ENCODE data around the gene AFAP1L2.

Gene AFAP1L2

GRCh38 chr10:114304571-114305421 lies 99.5 kb downstream of the AFAP1L2 start:
- TF ChIP-seq, protein P1, sequence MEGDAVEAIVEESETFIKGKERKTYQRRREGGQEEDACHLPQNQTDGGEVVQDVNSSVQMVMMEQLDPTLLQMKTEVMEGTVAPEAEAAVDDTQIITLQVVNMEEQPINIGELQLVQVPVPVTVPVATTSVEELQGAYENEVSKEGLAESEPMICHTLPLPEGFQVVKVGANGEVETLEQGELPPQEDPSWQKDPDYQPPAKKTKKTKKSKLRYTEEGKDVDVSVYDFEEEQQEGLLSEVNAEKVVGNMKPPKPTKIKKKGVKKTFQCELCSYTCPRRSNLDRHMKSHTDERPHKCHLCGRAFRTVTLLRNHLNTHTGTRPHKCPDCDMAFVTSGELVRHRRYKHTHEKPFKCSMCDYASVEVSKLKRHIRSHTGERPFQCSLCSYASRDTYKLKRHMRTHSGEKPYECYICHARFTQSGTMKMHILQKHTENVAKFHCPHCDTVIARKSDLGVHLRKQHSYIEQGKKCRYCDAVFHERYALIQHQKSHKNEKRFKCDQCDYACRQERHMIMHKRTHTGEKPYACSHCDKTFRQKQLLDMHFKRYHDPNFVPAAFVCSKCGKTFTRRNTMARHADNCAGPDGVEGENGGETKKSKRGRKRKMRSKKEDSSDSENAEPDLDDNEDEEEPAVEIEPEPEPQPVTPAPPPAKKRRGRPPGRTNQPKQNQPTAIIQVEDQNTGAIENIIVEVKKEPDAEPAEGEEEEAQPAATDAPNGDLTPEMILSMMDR (IDR thresholded peaks at IDR 0.05; ENCODE audit: low read depth, low read length): peak; percentile 64
- H3K4me3 ChIP-seq (replicated peaks in 1 of 2; ENCODE audit: low read depth in 2 of 2, low read length in 2 of 2): peak overlapping the region in 1 of 2 donors; percentile 19
- no peak for DNase-seq (ENCODE audit: low read depth in 2 of 2)

- TF ChIP-seq, protein P1 (IDR thresholded peaks at IDR 0.05; ENCODE audit: low read depth, low read length): peak; percentile 74
- peak; percentile 87 for DNase-seq (ENCODE audit: low read depth in 2 of 2)
- peak overlapping the region; percentile 2 to 19 for H3K4me3 ChIP-seq (replicated peaks in 1 of 2; ENCODE audit: low read depth in 2 of 2, low read length in 2 of 2)
Measured at GRCh38 chr10:114304017-114304570, 100.2 kb downstream of the AFAP1L2 start.

GRCh38 chr10:114303556-114303955 lies 100.7 kb downstream of the AFAP1L2 start:
- DNase-seq (ENCODE audit: low read depth in 2 of 2): no peak
- TF ChIP-seq, protein P1 (IDR thresholded peaks at IDR 0.05; ENCODE audit: low read depth, low read length): no peak
- no peak overlapping the region for H3K4me3 ChIP-seq (replicated peaks in 1 of 2; ENCODE audit: low read depth in 2 of 2, low read length in 2 of 2)

GRCh38 chr10:114301951-114302710 lies 102.2 kb downstream of the AFAP1L2 start:
- TF ChIP-seq, protein P1 (IDR thresholded peaks at IDR 0.05; ENCODE audit: low read depth, low read length): no peak
- no peak overlapping the region for H3K4me3 ChIP-seq (replicated peaks in 1 of 2; ENCODE audit: low read depth in 2 of 2, low read length in 2 of 2)
- DNase-seq (ENCODE audit: low read depth in 2 of 2): no peak

GRCh38 chr10:114301177-114301576 lies 103.1 kb downstream of the AFAP1L2 start:
- DNase-seq (ENCODE audit: low read depth in 2 of 2): no peak
- TF ChIP-seq, protein P1 (IDR thresholded peaks at IDR 0.05; ENCODE audit: low read depth, low read length): no peak
- H3K4me3 ChIP-seq (replicated peaks in 1 of 2; ENCODE audit: low read depth in 2 of 2, low read length in 2 of 2): no peak overlapping the region

- H3K4me3 ChIP-seq (replicated peaks in 1 of 2; ENCODE audit: low read depth in 2 of 2, low read length in 2 of 2): no peak overlapping the region
- DNase-seq (ENCODE audit: low read depth in 2 of 2): no peak
- TF ChIP-seq, protein P1 (IDR thresholded peaks at IDR 0.05; ENCODE audit: low read depth, low read length): no peak
Measured at GRCh38 chr10:114300036-114300645, 104.2 kb downstream of the AFAP1L2 start.
